CD14-positive monocyte (primary cell): ENCODE results near the gene KTI12. TPM values are rescaled to one million over a fixed set of nuclear protein-coding genes. Genes with fewer than 3 reads are reported as not detected.
A peak's percentile ranks its signal among the peaks of the same experiment; 100 is the strongest.

ENCODE experiments used
- DNase-seq, 3 donors: peaks; one replicate each; pipeline ENCODE4 v3.0.0-alpha.2; 2011 to 2022
- H2AFZ ChIP-seq: 2 replicates; pipeline ENCODE4 v1.6.0; 2012; ENCODE audit warnings: mild to moderate bottlenecking, low read depth, low read length, inconsistent platforms; ENCODE audit not compliant: insufficient read depth, poor library complexity, severe bottlenecking
- H3K27ac ChIP-seq, 2 donors: 1 replicate in 1 of 2; 2 replicates in 1 of 2; pipeline ENCODE4 v1.5.1; 2012 to 2013; ENCODE audit warnings: low read length in 2 of 2, control low read depth in 1 of 2, inconsistent platforms in 1 of 2, low read depth in 1 of 2, mild to moderate bottlenecking in 1 of 2
- H3K27me3 ChIP-seq, 2 donors: one replicate each; pipeline versions ENCODE4 v1.6.0 to v1.6.1; 2011 to 2013; ENCODE audit warnings: low read length in 2 of 2; ENCODE audit not compliant: control insufficient read depth in 2 of 2, insufficient read depth in 2 of 2
- H3K36me3 ChIP-seq, 2 donors: replicated peaks in 1 of 2; 1 replicate in 1 of 2; 2 replicates in 1 of 2; pipeline versions ENCODE4 v1.5.1 to v1.6.1; 2012 to 2013; ENCODE audit warnings: low read length in 2 of 2, control low read depth in 1 of 2, inconsistent platforms in 1 of 2, mild to moderate bottlenecking in 1 of 2; ENCODE audit not compliant: insufficient read depth in 2 of 2, control insufficient read depth in 1 of 2
- H3K4me1 ChIP-seq, 2 donors: 1 replicate in 1 of 2; 2 replicates in 1 of 2; pipeline versions ENCODE4 v1.5.1 to v1.6.1; 2012 to 2013; ENCODE audit warnings: low read length in 2 of 2, control low read depth in 1 of 2, inconsistent platforms in 1 of 2, mild to moderate bottlenecking in 1 of 2, moderate library complexity in 1 of 2; ENCODE audit not compliant: insufficient read depth in 2 of 2, control insufficient read depth in 1 of 2
- H3K4me2 ChIP-seq: replicated peaks from 2 replicates; pipeline ENCODE3; 2012; ENCODE audit warnings: low read length, moderate library complexity, mild to moderate bottlenecking; ENCODE audit not compliant: poor library complexity, severe bottlenecking; ENCODE audit errors: extremely low read depth
- H3K4me3 ChIP-seq, 3 experiments: fragments of 200-600 bp in 1 of 3; sonication (generic) in 1 of 3; replicated peaks in 1 of 3; 1 replicate in 2 of 3; 2 replicates in 1 of 3; pipeline ENCODE4 v1.5.1; 2011 to 2013; ENCODE audit warnings: low read length in 3 of 3, mild to moderate bottlenecking in 3 of 3, control low read depth in 2 of 3, low read depth in 2 of 3, inconsistent platforms in 1 of 3, moderate library complexity in 1 of 3
- H3K79me2 ChIP-seq: 2 replicates; pipeline ENCODE4 v1.6.0; 2012; ENCODE audit warnings: mild to moderate bottlenecking, control low read depth, inconsistent platforms, low read length, moderate library complexity; ENCODE audit not compliant: insufficient read depth
- H3K9ac ChIP-seq: 2 replicates; pipeline ENCODE4 v1.6.0; 2017; ENCODE audit warnings: low read length, mild to moderate bottlenecking; ENCODE audit not compliant: insufficient read depth, poor library complexity, severe bottlenecking
- H3K9me3 ChIP-seq, 2 donors: replicated peaks in 1 of 2; 1 replicate in 1 of 2; 2 replicates in 1 of 2; pipeline versions ENCODE4 v1.5.1 to v1.6.1; 2012 to 2013; ENCODE audit warnings: low read length in 2 of 2, control low read depth in 1 of 2; ENCODE audit not compliant: control insufficient read depth in 1 of 2, insufficient read depth in 1 of 2
- H4K20me1 ChIP-seq: 2 replicates; pipeline ENCODE4 v1.6.0; 2012; ENCODE audit warnings: mild to moderate bottlenecking, low read length, control low read depth, moderate library complexity; ENCODE audit not compliant: insufficient read depth
- H3K27ac Mint-ChIP-seq, 7 donors: one replicate each; pipeline ENCODE4 v1.8.0; 2020; ENCODE audit warnings: mild to moderate bottlenecking in 7 of 7, mixed read lengths in 7 of 7, moderate library complexity in 6 of 7, inconsistent platforms in 2 of 7
- H3K27me3 Mint-ChIP-seq, 3 donors: one replicate each; pipeline ENCODE4 v1.8.0; 2021 to 2022; ENCODE audit warnings: low read depth in 3 of 3, mild to moderate bottlenecking in 3 of 3, mixed read lengths in 3 of 3, moderate library complexity in 3 of 3, inconsistent platforms in 1 of 3
- H3K36me3 Mint-ChIP-seq, 2 donors: one replicate each; pipeline ENCODE4 v1.8.0; 2020; ENCODE audit warnings: mixed read lengths in 2 of 2, inconsistent platforms in 1 of 2, mild to moderate bottlenecking in 1 of 2
- H3K4me1 Mint-ChIP-seq: one replicate; pipeline ENCODE4 v1.8.0; 2020; ENCODE audit warnings: mild to moderate bottlenecking, mixed read lengths
- H3K4me3 Mint-ChIP-seq, 2 donors: one replicate each; pipeline ENCODE4 v1.8.0; 2020; ENCODE audit warnings: mild to moderate bottlenecking in 2 of 2, mixed read lengths in 2 of 2, moderate library complexity in 1 of 2
- H3K9me3 Mint-ChIP-seq, 7 donors: one replicate each; pipeline ENCODE4 v1.8.0; 2020 to 2022; ENCODE audit warnings: mixed read lengths in 7 of 7, mild to moderate bottlenecking in 6 of 7, moderate library complexity in 6 of 7, inconsistent platforms in 2 of 7
- CTCF ChIP-seq: fragments of 200-600 bp; IDR thresholded peaks from one replicate; pipeline ENCODE4 v1.8.0; 2022; ENCODE audit warnings: antibody characterized with exemption, mild to moderate bottlenecking
- WGBS: methylation state at CpG from one replicate; pipeline ENCODE4 v1.1.5; 2013; ENCODE audit warnings: missing lambda C conversion rate; ENCODE audit not compliant: insufficient coverage; 5-methylcytosine and 5-hydroxymethylcytosine counted together
- intact Hi-C, 2 donors: fragments of 100-400 bp; cut with micrococcal nuclease; formaldehyde crosslinking; loops; one replicate each; pipeline versions ENCODE4 v1.15.0 to v1.15.1; 2023
- polyA plus RNA-seq, 3 donors: library from polyadenylated mRNA; depleted of rRNA in 1 of 3; unstranded in 2 of 3; stranded (reverse) in 1 of 3; fragments of 300-500 nt in 2 of 3; fragments of >200 nt in 1 of 3; fragmentation: Illumina TruSeq in 2 of 3; gene quantifications; 1 replicate in 2 of 3; 2 replicates in 1 of 3; pipeline ENCODE4 v1.2.3, GENCODE V29; 2012 to 2021

The KTI12 gene
- polyA plus RNA-seq, 3 donors: 6.4 to 18.2 (median 16.2) TPM

- Histone ChIP-seq H3K27me3 (no peaks in the 10 kb centered on the region), H3K9me3 (no peaks in the 10 kb centered on the region), H3K4me2 (no peak overlapping the region), H3K36me3 (peaks cover 23 to 79% of the 10 kb centered on the region in 2 donors), H2AFZ (no peak overlapping the region), H4K20me1 (peaks cover 28% of the 10 kb centered on the region), H3K9ac (no peak overlapping the region), H3K79me2 (peaks cover 35% of the 10 kb centered on the region), H3K27ac (no peak overlapping the region), H3K4me3 (no peak overlapping the region), H3K4me1 (no peaks in the 10 kb centered on the region)
- Mint-ChIP-seq H3K4me3 (no peak overlapping the region), H3K9me3 (no peaks in the 10 kb centered on the region), H3K27ac (no peak overlapping the region), H3K4me1 (no peaks in the 10 kb centered on the region), H3K36me3 (peaks cover 52 to 71% of the 10 kb centered on the region in 2 donors), H3K27me3 (peaks cover 0 to 2% (median 0%) of the 10 kb centered on the region in 3 donors)
- DNase-seq: no peak
- TF ChIP-seq CTCF: no peak
- intact Hi-C loops: no loop called here
- WGBS: no CpG with 5 or more reads among the region's 4 CpGs
Observed at GRCh38 chr1:52041551-52042185, 8.1 kb upstream of the KTI12 start.

GRCh38 chr1:52037909-52038308 is 4.3 kb upstream of the KTI12 start:
- Histone ChIP-seq H2AFZ (no peak overlapping the region), H3K9ac (no peak overlapping the region), H3K27ac (no peak overlapping the region), H3K79me2 (peaks cover 8% of the 10 kb centered on the region), H3K4me2 (no peak overlapping the region), H3K4me1 (peaks cover 3 to 7% of the 10 kb centered on the region in 2 donors), H3K9me3 (no peaks in the 10 kb centered on the region), H3K4me3 (no peak overlapping the region), H3K27me3 (no peaks in the 10 kb centered on the region), H3K36me3 (peaks cover 23 to 62% of the 10 kb centered on the region in 2 donors), H4K20me1 (peaks cover 2% of the 10 kb centered on the region)
- TF ChIP-seq CTCF: no peak
- intact Hi-C loops: no loop called here
- H3K36me3 Mint-ChIP-seq: peaks cover 44 to 59% of the 10 kb centered on the region in 2 donors
- WGBS: no CpG with 5 or more reads among the region's 1 CpG
- DNase-seq: no peak
- no peaks in the 10 kb centered on the region for H3K9me3 Mint-ChIP-seq
- peak overlapping the region in 1 of 7 donors; percentile 46 for H3K27ac Mint-ChIP-seq
- peaks cover 0 to 2% (median 0%) of the 10 kb centered on the region in 3 donors for H3K27me3 Mint-ChIP-seq
- H3K4me3 Mint-ChIP-seq: no peak overlapping the region
- peaks cover 3% of the 10 kb centered on the region for H3K4me1 Mint-ChIP-seq
